Medulla oblongata (tissue), 1 donor: ENCODE data around the gene PDGFD.

Experiments
- DNase-seq: peaks from one replicate; pipeline ENCODE4 v3.0.0-alpha.2; 2015; ENCODE audit errors: extremely low spot score

Gene PDGFD

DNA sequence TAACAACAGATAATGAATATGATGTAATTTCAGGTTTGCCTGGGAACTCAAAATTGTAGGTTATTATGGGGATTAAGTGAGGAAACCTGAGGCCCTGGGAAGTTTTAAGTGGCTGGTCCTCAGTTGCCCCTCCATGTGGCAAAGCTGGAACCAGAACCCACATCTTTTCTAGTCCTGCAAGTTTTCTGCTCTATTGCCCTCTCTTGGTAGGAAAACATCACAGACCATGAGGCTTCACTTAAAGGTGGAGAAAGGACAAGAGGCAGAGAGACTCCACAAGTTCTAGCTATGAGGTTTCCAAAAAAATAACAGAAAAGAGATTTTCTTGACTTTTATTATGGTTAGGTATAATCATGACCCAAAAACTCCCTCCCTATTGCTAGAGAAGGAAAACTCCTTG, 243.0 kb downstream of the PDGFD start:
- no peak for DNase-seq

DNA sequence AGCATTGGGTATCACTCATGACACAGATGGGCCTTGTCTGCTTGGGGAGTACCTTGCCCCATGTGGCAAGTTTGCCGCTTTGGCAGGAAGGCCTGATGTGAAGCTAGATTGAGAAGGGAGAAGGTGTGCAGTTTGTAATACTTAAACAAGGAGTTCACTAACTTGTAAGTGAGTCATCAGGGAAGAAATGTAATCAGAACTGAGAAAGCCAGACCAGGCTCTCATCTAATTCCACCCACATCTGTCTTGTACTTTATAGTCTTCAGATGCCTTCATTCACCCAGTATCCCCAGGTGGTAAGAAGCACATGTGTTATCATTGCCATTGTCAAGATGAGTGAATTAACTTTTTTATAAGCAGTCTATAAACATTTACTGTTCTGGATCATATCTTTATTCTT, 243.5 kb downstream of the PDGFD start:
- no peak for DNase-seq

DNA sequence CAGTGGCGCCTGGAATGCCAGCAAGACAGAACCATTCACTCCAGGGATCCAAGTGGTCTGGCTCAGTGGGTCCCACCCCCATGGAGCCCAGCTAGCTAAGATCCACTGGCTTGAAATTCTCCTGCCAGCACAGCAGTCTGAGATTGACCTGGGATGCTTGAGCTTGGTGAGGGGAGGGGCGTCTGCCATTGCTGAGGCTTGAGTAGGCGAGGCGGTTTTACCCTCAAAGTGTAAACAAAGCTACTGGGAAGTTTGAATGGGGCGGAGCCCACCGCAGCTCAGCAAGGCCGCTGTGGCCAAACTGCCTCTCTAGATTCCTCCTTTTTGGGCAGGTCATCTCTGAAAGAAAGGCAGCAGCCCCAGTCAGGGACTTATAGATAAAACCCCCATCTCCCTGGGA, 253.2 kb downstream of the PDGFD start:
- no peak for DNase-seq

DNA sequence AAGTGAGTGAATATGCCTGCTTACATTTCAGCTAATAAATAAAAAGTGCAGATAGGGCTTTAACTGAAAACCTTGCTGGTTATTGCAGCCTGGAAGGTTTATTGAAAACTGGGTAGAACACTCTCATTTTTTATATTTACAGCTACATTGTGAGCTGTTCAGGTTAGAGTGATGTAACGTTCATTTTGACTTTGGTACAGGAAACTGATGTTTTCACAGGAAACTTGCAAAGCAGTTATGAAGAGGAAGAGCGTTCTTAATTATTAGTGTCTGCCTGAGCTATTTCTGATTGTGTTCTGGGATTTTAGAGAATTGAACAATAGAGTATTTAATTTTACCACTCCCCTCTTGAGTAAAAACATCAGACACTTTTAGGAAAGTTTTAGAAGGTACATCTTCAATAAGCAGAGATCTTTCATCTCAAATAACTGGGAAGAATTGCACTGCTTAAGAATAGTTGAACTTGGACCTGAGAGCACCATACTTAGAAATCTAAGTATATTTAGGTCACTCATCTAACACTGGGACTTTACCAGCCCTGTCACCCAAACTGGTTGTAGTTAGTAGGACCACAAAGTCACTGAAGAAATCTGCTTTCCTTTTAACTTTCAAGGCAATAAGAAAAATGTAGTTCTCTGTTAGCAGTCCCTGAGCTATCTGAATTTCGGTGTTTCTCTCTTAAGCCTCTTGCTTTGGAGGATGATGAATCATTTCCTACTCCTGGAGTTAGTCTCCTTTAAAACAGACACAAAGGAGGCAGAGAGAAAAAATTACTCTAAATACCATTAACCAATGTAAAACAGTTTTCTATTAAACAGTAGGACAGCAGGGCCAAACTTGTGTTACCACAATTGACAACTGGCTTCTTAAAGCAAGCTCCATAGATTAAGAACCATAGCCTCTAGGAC, 256.1 kb downstream of the PDGFD start:
- no peak for DNase-seq

DNA sequence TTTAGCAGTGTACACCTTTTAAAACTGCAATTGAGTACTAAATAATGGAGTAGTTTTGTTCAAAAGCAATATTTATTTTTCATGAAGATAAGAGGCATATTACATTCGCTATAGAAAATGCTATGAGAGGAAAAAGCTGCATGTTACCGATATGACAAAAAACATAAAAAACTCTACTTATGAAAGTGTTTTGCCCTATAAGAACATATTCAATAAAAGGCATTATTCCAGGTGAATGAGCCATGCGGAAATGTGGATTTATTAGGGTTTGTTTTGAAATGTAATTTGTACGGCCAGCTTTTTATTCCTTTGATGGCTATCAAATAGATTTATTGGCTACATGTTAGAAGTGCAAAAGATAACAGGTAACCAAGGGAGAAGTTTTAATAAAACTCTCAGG, 256.8 kb downstream of the PDGFD start:
- no peak for DNase-seq

DNA sequence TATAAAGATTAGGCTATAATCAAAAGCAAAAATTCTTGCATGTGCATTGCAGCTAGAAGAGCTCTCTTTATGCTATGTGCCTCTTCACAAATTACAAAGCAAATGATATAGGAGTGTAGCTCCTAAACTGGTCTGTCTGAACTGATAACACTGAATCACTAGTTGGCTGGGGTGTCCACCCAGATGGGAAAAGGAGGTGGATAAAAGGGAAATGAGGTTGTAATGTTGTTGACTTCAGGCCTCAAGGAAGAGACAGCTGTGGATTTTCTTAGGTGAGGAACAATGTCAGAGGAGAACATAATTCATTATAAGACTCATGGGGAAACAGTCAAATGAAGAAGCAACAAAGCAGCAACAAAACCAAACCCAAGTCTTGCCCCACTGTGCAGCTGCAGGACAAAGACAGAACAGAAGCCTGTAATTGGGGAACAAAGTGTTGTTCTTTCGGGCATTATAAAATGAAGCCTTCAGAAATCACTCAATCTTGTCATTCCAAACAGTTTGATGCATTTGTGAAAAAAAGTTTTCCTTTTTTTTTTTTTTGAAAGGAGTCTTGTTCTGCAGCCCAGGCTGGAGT, 257.6 kb downstream of the PDGFD start:
- no peak for DNase-seq

DNA sequence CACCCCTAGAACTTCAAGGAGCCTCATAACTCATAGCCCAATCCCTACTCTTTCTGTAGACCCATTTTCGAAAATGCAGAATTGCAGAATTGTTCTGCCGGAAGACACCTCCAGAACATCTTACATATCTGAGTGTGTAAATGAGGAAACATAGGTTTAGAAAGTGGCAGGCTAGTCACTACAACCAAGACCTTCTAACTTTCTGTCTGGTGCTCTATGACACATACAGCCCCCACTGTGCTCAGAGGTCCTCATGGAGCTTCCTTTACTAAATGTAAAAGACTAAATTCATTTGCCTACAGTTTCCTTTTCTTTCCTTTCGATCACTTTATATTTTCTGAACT, 259.7 kb downstream of the PDGFD start:
- DNase-seq, result no peak

DNA sequence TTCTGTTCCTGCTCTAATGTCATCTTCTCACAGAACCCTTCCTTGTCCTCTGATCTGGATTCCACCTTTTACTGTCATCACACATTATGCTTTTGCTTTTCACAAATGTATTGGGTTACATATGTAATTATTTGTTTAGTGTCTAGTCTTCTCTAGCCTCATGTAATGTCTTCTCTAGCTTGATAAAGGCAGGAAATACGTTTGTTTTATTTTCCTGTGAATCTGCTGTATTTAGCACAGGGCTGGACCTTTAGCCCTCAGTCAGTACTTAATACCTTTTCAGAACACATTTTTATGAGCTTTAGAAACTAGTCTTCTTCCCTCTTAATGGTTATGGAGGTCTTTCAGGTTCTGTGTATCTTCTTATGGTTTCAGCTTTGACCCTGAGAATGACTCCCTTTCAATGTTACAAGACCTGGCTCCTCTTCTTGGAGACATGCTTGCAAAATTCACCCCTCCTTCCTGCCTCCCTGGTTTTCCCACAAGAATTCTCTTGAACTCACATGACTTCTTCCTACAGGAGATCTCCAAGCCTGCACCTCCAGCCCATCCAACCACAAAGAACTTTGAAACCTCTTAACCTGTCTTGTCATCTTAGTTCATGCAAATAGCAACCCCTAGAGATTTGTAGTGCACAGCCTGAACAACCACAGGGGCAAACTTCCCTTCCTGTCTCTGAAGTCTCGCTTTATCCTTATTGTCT, 260.2 kb downstream of the PDGFD start:
- no peak for DNase-seq

DNA sequence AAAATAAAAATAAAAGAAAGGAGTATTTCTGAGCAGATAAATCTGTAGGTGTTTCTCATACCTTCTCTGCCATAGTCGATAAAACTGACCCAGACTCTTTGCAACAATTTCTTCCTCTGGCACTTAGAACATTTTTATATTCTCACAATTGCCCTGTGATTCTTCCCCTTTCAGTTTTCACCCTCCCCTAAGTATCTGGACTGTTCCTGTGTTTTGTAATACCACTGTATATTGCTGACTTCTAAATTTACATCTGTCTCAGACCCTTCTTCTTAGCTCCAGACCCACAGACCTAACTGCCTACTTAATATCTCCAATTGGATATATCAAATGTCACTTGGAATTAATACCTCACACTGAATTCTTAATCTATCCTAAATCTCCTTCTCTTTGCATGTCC, 261.0 kb downstream of the PDGFD start:
- no peak for DNase-seq

DNA sequence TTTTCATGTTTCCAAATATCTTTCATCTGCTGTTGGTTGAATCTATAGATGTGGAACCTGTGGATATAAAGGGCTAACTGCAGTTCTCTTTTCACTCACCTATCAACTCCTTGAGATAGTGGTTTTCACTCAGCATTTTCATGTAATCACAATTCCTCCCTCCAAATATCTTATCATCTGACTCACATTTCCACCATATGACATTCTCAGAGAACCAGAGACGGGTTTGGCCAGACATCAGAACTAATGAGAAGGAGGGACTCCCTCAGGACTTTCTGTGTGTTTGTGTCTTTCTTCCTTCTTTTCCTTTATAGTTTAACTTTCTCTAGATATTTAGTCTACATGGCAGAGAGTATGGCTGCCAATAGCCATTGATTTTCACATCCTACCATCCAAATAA, 262.3 kb downstream of the PDGFD start:
- DNase-seq, result no peak

DNA sequence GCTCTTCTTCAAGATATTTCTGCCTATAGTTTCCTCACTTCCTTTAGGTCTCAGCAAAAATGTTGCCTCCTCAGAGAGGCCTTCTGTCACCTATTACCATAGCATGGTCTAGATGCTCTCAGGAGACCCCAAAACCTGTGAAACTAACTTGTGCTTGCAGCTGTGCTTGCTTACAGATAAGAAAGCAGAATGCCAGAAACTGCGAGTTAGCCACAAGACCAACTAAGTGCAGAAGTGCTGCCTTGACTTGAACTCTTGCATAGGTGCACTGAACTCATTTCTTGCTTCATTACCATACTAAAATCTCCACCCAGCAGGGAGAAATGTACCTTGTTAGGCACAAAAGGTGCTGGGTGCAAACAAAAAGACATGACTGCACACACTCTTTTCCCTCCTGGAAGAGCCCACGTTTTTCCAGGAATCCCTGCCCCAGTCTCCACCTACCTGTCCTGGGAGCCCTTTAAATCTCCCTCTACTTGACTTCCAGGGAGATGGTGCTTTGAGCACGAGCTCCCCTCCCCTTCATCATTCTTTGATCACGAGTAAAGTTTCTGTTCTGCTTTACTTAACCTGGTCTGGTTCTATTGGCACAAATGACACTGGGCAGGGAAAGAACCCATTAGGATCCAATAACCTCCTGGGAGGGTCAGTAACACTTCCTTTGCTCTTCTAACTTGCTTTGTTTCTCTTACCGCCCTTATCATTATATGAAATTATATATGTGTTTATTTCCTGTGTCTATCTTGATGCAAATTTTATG, 265.2 kb downstream of the PDGFD start:
- no peak for DNase-seq

DNA sequence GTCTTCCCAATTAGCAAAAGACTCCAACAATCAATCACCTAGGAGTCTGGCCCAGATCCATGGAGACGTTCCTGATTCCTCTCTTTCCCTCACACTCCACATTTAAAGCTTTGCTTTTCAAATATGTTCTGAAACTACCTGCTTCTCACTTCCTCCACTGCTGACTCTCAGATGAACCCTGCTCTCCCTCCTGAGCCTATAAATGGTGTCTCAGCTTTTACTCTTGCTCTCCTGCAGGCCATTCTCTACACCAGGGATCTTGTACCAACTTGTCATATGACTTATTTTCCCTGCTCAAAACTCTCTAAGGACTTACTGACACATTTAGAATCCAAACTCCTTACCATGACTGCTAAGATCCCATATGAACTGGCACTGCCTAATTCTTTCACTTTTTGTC, 265.9 kb downstream of the PDGFD start:
- no peak for DNase-seq

DNA sequence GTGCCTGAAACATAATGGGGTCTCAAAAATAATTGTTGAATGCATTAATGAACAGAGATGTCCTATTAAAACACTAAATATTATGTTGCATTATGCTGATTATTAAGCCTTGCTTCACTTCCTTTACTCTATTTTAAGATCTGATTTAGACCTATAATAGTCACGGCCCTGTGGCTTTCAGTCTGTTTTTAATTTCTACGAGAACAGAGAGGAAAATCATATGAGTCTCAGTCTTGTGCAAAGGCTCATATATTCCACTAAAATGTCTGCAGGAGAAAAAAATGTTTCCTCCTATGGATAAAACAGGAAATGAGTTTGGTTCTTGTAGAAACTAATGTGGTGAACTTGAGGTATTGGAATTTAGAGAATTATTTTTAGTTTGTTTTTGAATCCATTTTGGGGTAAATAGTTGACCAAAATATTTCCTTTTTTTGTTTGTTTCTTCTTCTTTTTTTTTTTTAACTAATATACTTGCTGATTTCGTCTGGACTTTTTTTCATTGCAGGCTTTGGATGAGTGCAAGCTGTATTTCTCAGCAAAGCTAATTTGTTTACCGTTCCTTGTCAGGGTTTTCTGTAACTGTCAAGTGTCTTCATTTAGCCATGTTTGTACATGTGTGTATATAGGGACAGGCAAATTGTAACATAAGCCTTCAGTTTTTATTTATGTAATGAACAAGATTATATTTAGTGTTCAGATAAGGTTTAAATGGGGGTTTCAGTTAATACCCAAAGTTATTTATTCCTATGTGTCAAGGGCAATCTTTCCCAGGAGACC, 266.6 kb downstream of the PDGFD start:
- no peak for DNase-seq

DNA sequence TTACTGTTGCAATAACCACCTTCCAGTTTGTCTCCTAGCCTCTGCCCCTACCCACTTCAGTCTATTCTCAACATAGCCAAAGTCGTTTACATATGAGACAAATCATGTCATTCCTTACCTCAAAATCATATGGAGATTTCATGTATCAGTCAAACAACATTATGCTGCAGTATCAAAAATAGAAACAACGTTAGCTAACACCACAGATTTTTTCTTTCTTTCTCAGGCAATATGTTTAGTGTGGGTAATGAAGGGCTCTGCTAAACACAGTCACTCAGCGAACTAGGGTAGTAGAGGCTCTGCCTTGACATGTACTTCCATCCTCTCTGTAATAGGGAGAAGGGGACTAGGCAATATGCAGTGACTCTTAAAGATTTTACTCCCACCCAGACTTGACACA, 268.8 kb downstream of the PDGFD start:
- no peak for DNase-seq

DNA sequence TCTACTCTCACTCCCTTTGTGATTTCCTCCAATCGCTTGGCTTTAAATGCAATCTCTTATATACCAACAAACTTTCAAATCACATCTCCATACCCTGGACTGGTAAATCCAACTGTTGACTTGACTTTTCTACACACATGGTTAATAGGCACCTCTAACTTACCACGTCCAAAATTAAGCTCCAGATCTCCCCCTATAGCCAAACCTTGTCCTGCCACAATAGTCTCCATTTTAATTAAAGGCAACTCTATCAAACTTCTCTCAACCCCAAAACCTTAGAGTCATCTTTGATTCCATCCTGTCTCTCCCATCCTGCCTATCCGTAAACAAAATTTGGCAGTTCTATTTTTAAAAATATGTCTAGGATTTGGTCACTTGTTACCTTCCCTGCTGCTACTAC, 269.3 kb downstream of the PDGFD start:
- no peak for DNase-seq

DNA sequence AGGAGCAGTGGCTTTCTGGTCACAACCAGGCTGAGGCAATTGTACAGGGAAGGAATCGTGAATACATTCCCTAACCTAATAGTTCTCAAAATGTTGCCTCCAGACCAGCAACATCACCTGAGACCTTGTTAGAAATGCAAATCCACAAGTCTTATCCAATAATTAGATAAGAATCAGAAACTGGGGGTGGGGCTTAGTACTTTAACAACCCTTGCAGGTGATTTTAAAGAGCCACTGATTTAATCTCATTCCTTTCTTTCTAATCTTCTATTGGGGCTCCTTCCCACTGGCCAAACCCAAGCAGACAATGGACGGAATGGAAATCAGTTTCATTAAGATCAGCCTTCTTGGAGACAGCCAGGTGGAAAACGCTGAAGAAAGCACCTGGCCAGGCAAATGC, 269.9 kb downstream of the PDGFD start:
- DNase-seq, result no peak

DNA sequence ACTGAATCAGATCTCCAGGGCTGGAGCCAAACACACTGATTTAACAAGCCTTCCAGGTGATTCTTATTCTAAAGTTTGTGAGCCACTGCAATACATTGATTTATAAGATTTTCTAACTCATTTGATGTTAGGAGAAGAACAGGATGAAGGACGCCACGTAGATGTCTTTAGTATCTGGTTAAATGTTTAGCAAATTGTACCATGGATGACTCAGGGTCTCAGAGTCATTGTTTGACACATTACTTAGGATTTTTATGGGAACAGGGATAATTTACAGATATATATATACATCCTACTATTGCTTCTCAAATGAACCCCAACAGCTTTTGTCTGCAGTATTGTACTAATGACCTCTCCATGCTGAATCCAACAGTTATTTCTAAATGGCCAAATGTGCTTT, 270.6 kb downstream of the PDGFD start:
- DNase-seq, result no peak

DNA sequence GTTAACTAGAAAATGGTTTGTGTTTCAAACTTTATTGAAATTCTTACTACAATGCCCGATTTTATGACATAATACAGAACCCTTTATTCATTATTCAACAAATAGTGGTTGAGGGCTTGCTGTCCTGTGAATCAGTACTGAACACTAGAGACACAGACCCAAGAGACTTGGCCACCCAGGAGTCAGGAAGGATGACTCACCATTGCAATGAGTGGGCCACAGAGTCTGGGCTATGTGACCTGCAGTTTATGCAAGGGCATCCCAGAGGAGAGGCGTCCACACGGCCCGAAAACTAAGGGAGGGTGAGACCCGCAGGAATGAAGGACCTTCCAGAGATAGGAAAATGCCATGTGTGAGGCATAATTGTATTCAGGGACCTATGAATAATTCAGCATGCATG, 271.3 kb downstream of the PDGFD start:
- no peak for DNase-seq

DNA sequence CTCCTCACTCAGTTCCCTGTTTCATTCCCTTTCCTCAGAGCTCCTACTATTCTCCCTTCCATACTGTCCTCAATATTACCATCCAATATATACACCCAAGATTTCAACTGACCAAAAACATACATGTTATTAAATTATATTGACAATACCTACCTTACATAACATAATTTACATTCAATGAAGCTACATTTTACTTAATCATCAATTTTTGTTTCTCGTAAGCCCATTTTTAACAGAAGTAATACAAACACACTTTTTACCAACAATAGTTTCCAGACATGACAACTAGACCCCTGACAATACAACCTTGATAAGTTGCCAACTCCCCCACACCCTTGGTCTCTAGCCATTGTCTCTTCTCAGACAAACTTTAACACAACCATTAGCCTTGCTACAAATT, 273.3 kb downstream of the PDGFD start:
- no peak for DNase-seq

DNA sequence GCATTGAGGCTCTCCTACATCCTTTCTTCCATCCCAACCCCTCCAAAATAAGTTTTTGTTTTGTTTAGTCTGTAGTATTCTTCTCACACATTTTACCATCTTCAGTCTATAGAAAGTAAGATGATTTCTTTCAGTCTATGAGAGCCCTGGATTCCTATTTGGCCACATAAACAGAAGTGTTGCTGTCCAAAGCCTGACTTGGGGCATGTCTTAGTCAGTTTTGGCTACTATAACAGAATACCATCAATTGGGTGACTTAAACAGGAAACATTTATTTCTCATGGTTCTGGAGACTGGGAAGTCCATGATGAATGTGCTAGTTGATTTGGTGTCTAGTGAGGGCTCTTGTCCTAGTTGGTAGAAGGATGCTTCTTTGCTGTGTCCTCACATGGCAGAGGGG, 274.3 kb downstream of the PDGFD start:
- no peak for DNase-seq

DNA sequence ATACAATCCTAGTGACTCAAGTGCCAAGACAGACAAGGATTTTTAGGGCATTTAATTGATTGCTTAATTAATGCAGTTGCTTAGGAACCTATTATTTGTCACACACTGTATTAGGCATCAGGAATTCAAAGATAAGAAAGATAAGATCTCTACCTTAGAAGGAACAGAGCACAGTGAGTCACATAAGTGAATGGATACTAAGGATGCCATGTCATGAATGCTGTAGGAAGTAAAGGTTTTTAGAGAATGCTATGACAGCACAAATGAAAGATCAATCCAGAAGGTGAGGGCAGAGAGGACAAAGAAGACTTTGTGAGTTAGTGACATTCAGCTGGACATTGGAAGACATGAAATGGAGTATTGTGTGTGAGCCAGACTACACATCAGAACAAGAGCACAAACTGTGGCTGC, 275.4 kb downstream of the PDGFD start:
- DNase-seq, result peak; percentile 67
